HG03108 (cell line): ENCODE results near the gene CNPY1.

Source experiments
- ATAC-seq: cut with Tn5 transposase; IDR thresholded peaks from one replicate; pipeline ENCODE4 v1.9.1; 2021; ENCODE audit warnings: moderate library complexity; ENCODE audit not compliant: unreplicated experiment

The CNPY1 gene

DNA sequence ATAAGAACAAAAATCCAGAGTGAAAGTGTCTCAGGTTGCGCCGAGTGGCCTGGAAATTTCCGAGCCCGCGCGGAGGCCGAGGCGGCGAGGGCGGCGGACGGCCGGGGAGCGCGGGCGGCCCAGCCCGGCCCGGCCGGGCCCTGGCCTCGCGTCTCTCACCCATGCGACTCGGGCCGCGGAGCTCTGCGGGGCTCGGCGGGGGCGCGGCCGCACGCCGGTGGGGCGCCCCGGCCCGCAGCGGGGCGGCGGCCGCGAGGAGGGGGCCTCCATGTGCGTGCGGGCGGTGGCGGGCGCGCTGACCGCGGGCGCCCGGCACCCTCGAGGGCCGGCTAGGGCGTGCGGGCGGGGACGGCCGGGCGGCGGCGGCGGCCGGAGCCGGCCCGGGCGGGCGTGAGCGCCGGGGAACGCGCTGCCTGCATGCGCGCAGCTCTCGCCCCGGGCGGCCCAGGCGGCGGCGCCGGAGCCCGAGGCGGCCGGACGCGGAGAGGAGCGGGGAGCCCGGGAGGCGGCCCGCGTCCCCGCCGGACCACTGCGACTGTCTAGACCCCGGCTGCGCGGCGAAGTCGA, 88.7 kb downstream of the CNPY1 start:
- ATAC-seq, result no peak

DNA sequence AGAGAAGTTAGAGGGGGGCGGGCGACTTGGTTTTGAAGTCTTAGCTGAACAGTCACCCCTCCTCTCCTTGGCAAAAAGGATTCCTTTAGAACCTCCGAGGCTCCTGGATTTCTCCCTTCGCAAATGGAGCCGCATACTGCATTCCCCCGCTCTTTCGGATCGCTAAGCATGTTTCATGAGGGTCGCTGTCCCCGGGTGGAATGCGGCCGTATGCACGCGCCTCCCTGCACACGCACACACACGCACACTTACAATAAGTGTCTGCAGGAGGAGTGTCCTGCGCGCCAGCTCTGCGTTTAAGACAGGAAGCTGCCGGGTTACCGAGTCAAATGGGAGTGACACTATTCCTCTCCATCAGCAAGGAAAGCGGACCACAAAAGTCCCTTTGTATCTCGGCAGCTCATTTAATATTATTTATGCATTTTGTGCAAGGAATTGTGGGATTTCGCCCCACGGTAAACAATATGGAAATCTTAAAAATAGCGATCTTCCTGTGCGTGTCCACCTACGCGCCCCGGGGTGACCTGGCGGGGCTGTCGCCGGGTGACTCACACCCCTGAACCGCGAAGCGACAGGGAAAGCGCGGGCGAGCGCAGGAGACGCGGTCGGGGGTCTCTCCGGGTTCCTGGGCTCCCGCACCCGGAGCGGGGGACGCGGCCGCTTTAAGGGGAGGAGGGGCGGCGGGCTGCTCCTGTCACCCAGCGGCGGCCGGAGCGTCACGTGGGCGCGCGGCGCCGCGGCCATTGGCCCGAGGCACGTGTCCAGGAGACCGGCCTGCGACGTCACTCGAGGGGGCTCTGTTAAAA, 89.4 kb downstream of the CNPY1 start:
- ATAC-seq, result no peak

DNA sequence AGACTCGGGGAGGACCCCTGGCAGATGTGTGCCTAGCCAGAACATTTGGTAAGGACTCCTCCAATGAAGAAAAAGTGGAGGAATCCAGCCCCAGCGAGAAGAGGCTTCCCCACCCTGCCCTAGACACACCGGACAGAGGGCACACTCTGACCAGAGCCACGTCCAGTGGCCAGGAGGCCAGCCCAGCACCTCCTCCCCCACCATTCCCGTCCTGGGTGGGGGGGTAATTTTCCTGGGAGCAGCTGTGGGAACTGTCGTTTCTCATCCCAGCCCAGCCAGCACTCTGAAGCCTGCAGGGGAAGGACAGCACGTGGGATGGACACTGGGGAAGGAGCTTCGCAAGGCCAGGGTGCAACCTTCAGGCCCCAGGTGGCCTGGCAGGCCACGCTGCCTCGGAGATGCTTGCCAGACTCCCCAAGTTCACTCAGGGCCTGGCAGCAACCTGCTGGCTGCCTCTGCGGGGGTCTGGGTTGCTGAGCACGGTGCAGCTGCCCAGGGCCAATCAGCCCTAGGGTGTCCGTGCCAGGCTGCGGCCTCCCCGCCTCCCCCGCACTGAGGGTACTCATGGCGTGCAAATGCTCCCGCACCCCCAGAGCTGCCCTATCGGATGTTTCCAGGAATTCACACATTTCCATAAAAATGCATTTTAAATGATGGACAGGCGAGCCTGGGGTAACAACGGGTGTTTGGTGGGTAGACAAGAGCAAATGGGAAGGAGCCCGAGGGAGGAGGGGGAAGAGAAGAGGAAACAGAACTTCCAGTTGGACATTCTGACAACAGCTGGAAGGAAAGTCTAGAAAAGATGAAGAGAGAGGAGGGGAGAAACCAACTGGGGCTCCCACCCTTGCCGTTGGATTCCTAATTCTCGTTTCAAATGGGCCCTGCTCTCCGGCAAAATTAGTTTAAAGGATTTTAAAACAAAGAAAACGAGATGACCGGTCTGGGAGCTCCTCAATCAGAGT, 90.3 kb downstream of the CNPY1 start:
- ATAC-seq, result no peak

DNA sequence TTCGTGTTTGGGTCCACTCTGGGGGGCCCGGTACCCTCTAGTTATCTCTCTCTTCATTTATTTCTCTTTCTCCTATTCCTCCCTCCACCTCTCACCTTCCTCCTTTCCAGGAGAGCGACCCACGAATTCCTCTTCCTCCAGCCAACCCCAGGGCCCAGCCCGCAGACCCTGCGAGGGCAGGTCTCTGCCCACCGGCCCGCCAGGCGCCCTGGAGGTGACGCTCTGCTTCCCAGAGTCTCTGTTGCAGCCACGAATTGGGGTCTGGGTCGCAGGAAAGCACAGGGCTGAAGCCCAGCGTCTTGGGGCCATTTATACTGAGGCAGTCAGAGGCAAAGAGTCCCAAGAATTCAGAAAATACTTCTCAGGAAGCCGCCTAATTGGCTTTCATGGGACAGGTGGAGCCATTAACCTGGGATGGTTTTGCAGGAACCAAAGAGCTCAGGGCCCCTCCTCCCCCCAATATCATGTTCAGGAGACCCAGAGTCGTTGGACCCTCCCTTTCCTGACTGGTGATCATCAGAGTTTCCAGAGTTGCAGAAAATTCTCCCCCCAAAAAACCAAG, 91.1 kb downstream of the CNPY1 start:
- no peak for ATAC-seq

DNA sequence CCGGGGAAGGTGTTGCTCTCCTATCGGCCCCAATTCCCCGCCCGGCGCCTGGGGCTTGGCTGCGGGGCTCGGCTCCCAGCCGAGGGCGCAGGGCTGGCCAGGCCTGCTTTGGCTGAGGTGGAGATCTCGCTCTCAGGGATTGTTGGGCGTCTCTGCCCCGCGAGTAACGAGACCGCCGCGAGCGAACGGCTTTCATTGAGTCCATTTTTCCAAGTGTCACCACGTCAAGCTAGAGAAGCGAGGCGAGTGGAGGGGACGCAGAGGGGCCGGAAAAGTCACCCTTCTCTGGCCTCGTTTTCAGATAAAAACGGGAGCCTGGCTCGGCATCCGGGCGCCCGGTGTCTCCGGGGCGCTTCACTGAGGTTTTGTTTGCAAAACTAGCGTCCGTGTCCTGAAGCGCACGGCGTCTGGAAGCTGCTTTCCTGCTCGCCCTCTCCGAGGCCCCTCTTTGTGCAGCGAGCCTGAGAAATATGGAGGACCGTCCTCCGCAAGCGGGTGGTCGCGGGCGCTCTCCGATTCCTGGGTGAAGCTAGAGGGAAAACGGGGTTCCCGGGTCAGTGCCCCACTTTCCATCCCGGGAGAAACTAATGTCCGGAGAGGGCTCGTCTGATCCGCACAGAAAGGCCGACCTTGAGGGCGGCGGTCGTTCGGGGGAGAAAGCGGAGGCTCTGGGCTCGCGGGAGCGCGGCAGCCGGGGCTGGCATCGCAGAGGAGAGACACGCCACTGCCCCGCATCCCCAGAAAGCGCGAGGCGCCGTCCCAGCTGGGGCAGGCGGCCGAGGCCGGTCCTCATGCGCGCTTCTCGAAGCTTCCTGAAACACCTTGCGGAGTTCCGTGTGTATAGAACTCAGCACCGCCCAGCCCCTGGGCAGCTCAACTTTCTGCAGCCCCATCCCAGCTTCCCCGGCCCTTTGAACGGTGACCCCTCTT, 91.9 kb downstream of the CNPY1 start:
- no peak for ATAC-seq

DNA sequence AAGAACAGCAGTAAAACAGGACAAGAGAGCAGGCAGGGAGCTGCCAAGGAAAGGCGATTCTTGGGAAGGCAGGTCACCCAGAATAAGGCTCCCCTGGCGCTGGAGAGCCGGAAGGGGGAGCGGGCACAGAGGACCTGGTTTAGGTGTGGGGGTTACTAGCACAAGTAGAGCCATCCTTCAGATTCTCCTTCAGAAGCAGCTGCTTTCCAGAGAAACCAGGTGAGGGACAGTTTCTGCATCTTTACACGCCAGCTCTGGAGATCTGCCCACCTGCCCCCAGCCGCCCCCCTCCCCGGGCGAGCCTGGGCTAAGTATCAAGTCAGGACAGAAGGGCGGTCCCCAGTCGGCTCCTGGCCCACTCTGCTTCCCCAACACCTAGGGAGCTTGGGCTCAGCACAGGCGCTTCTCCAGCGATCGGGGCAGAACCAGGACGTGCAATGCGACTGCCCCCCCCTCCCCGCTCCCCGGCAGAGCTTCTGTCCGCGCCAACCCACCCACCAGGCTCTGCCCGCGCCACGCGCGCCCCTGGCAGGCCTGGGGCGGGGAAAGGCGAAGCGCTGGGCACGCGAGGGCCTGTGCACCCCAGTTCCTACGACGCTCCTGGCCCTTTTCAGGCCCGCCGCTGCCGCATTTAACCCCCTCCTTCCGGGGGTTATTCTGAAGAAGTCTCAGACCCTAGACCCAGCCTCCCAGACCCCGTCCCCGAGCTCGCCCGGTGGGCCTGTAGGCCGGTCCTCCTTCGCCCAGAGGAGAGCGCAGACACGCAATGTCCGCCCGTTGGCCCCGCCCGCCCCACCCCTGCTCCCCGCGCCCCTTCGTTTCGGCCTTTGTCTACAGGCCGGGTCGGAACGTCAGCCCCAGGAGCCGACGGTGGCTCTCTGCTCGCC, 92.8 kb downstream of the CNPY1 start:
- ATAC-seq, result no peak

DNA sequence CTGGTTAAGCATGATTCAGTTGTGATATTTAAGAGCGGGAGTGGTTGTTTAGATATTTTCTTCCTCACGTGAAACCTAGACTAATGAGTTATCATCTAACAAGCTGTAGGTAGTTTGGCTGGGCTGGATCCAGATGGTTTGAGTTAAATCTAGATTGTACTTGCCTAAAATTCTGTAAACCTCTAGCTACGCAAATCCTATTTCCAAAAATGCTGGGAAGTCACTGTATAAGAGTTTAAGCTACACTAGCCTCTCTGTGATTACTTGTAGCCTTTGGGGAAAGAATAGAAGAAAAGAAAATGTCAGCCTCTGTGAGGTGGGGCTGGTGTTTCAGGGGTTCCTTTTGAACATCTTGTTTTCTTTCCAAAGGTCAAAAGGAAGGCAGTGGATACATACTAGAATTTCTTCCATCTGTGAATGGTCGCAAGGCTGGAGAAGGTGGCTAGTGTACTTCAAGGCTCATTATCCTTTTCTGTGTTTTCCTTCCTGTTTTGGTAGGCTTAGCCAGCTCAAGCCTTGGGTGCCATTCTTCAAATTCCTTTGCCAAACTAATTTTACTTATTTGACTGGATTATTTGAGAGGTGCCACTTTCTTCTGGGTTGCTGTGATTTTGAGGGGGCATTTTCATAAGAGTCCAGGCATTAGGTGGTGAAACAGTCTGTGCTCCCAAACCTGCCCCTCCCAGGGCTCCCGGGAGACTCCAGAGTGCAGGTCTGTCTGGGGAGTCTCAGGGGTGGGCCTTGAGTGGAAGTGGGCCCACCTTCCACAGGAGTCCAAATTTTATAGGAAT, 93.7 kb downstream of the CNPY1 start:
- no peak for ATAC-seq

DNA sequence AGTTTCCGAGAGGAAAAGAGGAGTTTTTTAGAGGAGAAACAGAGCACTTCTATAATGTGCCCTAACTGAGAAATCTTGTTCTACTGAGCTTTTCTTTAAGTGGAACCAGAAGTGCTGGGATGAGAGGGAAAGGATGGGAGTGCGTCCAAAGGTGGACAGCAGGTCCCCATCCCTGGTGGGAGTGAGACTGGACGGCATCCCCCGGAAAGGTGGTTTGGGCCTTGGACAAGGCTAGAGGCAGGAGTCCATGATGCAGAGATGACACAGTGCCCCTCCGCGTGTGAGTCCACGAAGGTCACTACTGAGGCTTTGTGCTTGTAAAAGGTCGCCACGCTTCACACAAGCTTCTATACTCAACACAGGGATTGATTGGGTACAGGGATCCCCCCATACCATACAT, 94.5 kb downstream of the CNPY1 start:
- ATAC-seq, result no peak
